ENCODE measurements around the gene THOC6. TPM values are rescaled to one million over a fixed set of nuclear protein-coding genes. Genes with fewer than 3 reads are reported as not detected.

The THOC6 gene
- total RNA-seq, 1 experiment from 2014 or later, result 76.5 TPM

DNA sequence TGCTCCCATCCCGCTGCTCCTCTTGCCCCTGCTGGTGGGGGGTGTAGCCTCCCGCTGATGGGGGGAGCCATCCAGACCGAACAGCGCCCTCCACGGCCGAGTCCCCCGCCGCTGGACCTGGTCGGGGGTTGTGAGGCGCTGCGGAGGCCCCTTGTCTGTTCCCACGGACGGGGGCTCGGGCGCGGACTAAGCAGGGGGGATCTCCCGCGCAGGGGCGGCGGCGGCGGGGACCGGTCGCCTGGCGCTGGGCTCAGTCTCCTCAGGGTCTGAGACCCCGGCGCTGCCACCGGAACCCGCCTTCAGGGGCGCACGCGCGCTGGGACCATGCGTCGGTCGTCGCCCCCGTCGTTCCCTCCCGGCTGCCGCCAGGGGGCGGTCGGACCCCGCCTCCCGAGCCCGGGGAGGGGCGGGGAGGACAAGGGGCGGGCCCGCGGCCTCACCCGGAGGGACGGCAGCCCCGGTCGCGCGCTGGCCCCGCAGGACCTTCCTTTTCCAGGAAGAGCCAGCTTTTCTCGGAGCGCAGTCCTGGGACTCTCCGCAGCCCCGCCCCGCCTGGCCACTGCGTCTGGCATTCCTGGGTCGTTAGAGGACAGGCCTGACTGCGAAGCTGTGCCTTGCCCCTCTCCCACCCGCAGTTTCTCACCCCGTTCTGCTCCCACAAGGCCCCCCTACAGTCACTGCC is 35.3 kb downstream of the THOC6 start (continued):
- no peak for TF ChIP-seq ZNF121 (CRISPR knock-in tag; IDR thresholded peaks at IDR 0.05)
- TF ChIP-seq, protein P1, sequence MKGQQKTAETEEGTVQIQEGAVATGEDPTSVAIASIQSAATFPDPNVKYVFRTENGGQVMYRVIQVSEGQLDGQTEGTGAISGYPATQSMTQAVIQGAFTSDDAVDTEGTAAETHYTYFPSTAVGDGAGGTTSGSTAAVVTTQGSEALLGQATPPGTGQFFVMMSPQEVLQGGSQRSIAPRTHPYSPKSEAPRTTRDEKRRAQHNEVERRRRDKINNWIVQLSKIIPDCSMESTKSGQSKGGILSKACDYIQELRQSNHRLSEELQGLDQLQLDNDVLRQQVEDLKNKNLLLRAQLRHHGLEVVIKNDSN (CRISPR knock-in tag; IDR thresholded peaks at IDR 0.05), result peak; percentile 35; the same call in 1 of the 2 replicates
- TF ChIP-seq NFYB (CRISPR knock-in tag; conservative IDR thresholded peaks at IDR 0.05; ENCODE audit: low read depth), result no peak
- TF ChIP-seq FOXK1 (CRISPR knock-in tag; IDR thresholded peaks at IDR 0.05), result peak; percentile 21; the same call in 1 of the 2 replicates
- peak; percentile 86 for TF ChIP-seq E2F5 (CRISPR knock-in tag; IDR thresholded peaks at IDR 0.05)
- no peak for TF ChIP-seq ZNF423 (CRISPR knock-in tag; IDR thresholded peaks at IDR 0.05)
- TF ChIP-seq CBFB (CRISPR knock-in tag; IDR thresholded peaks at IDR 0.05; ENCODE audit: low read depth), result peak; percentile 70; the same call in 1 of the 2 replicates
- TF ChIP-seq CREM (CRISPR knock-in tag; IDR thresholded peaks at IDR 0.05), result peak; percentile 66; the same call in 1 of the 2 replicates
- peak; percentile 82 for TF ChIP-seq SP1 (CRISPR knock-in tag; conservative IDR thresholded peaks at IDR 0.05)
- TF ChIP-seq TP53 (CRISPR knock-in tag; IDR thresholded peaks at IDR 0.05), result peak; percentile 62; the same call in 1 of the 2 replicates
- TF ChIP-seq MXD4 (CRISPR knock-in tag; IDR thresholded peaks at IDR 0.05; ENCODE audit: borderline replicate concordance), result no peak
- TF ChIP-seq PRRX2 (CRISPR knock-in tag; IDR thresholded peaks at IDR 0.05), result no peak
- peak; percentile 75; the same call in 1 of the 2 replicates for TF ChIP-seq ESRRA (CRISPR knock-in tag; IDR thresholded peaks at IDR 0.05; ENCODE audit: borderline replicate concordance)
- TF ChIP-seq SMAD3 (CRISPR knock-in tag; IDR thresholded peaks at IDR 0.05; ENCODE audit: borderline replicate concordance), result no peak
- TF ChIP-seq ARID4B (CRISPR knock-in tag; IDR thresholded peaks at IDR 0.05; ENCODE audit: borderline replicate concordance), result 0 out of 2 replicates have a peak, but pooled peaks have one; percentile 35
- no peak for TF ChIP-seq JAZF1 (CRISPR knock-in tag; IDR thresholded peaks at IDR 0.05)
- peak; percentile 94; the same call in 1 of the 2 replicates for TF ChIP-seq ETV6 (CRISPR knock-in tag; IDR thresholded peaks at IDR 0.05)
- TF ChIP-seq ELF4 (CRISPR knock-in tag; IDR thresholded peaks at IDR 0.05; ENCODE audit: low read depth), result 0 out of 2 replicates have a peak, but pooled peaks have one; percentile 56
- 0 out of 2 replicates have a peak, but pooled peaks have one; percentile 34 for TF ChIP-seq ZNF232 (CRISPR knock-in tag; IDR thresholded peaks at IDR 0.05)
- TF ChIP-seq MAX (CRISPR knock-in tag; IDR thresholded peaks at IDR 0.05), result peak; percentile 83
- no peak for TF ChIP-seq FOXJ3 (CRISPR knock-in tag; IDR thresholded peaks at IDR 0.05; ENCODE audit: borderline replicate concordance)
- no peak for TF ChIP-seq NR1H2 (CRISPR knock-in tag; IDR thresholded peaks at IDR 0.05)
- peak; percentile 51; the same call in 1 of the 2 replicates for TF ChIP-seq ZNF416 (CRISPR knock-in tag; IDR thresholded peaks at IDR 0.05)
- no peak for TF ChIP-seq NFATC4 (CRISPR knock-in tag; IDR thresholded peaks at IDR 0.05)
- TF ChIP-seq ATF1 (CRISPR knock-in tag; IDR thresholded peaks at IDR 0.05), result no peak
- 0 out of 2 replicates have a peak, but pooled peaks have one; percentile 51 for TF ChIP-seq ZNF317 (CRISPR knock-in tag; IDR thresholded peaks at IDR 0.05; ENCODE audit: borderline replicate concordance, low read depth)
- no peak for TF ChIP-seq RORB (CRISPR knock-in tag; IDR thresholded peaks at IDR 0.05)
- TF ChIP-seq, protein P2, sequence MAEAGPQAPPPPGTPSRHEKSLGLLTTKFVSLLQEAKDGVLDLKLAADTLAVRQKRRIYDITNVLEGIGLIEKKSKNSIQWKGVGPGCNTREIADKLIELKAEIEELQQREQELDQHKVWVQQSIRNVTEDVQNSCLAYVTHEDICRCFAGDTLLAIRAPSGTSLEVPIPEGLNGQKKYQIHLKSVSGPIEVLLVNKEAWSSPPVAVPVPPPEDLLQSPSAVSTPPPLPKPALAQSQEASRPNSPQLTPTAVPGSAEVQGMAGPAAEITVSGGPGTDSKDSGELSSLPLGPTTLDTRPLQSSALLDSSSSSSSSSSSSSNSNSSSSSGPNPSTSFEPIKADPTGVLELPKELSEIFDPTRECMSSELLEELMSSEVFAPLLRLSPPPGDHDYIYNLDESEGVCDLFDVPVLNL (CRISPR knock-in tag; IDR thresholded peaks at IDR 0.05; ENCODE audit: borderline replicate concordance, low read depth), result no peak
- no peak for TF ChIP-seq FOXP1 (CRISPR knock-in tag; IDR thresholded peaks at IDR 0.05; ENCODE audit: borderline replicate concordance)
- TF ChIP-seq RELA (CRISPR knock-in tag; IDR thresholded peaks at IDR 0.05; ENCODE audit: borderline replicate concordance), result peak; percentile 78; the same call in 1 of the 2 replicates
- peak; percentile 92 for TF ChIP-seq CTCF (IDR thresholded peaks at IDR 0.05)
- TF ChIP-seq ZNF263 (CRISPR knock-in tag; IDR thresholded peaks at IDR 0.05; ENCODE audit: low read depth), result no peak

Data from WTC11 (cell line).